Measurements from ENCODE around the gene SPON1.

GRCh38 chr11:14124350-14124749, 161.8 kb downstream of the SPON1 start:
- no peak for TF ChIP-seq CTCF (IDR thresholded peaks at IDR 0.05; ENCODE audit: control extremely low read depth in 1 of 3, insufficient read depth in 1 of 3, low read depth in 1 of 3, low read length in 3 of 3)
- TF ChIP-seq ATF2 (IDR thresholded peaks at IDR 0.05; ENCODE audit: low read length) = no peak
- no peak for TF ChIP-seq EZH2 (IDR thresholded peaks at IDR 0.05; ENCODE audit: low read depth, low read length, severe bottlenecking)
- TF ChIP-seq ATF3 (IDR thresholded peaks at IDR 0.05; ENCODE audit: insufficient read depth, low read depth, low read length) = no peak
- TF ChIP-seq NRF1 (IDR thresholded peaks at IDR 0.05; ENCODE audit: low read depth, low read length) = no peak
- no peak for TF ChIP-seq POLR2A (IDR thresholded peaks at IDR 0.05; ENCODE audit: control extremely low read depth in 1 of 2, low read depth in 2 of 2, low read length in 2 of 2)
- no peak for TF ChIP-seq BRCA1 (IDR thresholded peaks at IDR 0.05; ENCODE audit: low read depth, low read length)
- TF ChIP-seq TAF1 (IDR thresholded peaks at IDR 0.05; ENCODE audit: low read depth, low read length) = no peak
- no peak for TF ChIP-seq RFX5 (IDR thresholded peaks at IDR 0.05; ENCODE audit: borderline replicate concordance, low read depth, low read length)
- TF ChIP-seq SIX5 (IDR thresholded peaks at IDR 0.05; ENCODE audit: low read depth, low read length) = no peak
